PC-3 (cell line): ENCODE results near the gene CELF5. TPM values are rescaled to one million over a fixed set of nuclear protein-coding genes. Genes with fewer than 3 reads are reported as not detected.

Source experiments
- ATAC-seq: fragments of 200-7000 bp; cut with Tn5 transposase; 2 replicates; pipeline ENCODE4 v1.9.1; 2020; ENCODE audit warnings: mild to moderate bottlenecking, moderate library complexity
- BruUV-seq: library from RNA; stranded (reverse); fragments of 400-500 nt; replicated peaks from 2 replicates; lab custom pipeline; 2021; lab: Mats Ljungman, UMichigan
- CTCF ChIA-PET: fragments of 300-600 bp; sonication (Branson Sonifier 250); formaldehyde crosslinking; loops from one replicate; lab custom pipeline; 2022; ENCODE audit warnings: antibody characterized with exemption; lab: Charles Lee
- POLR2A ChIA-PET: fragments of 300-600 bp; sonication (Branson Sonifier 250); formaldehyde crosslinking; loops from one replicate; lab custom pipeline; 2022; ENCODE audit warnings: antibody characterized with exemption; ENCODE audit not compliant: unreplicated experiment; lab: Charles Lee
- DNase-seq: peaks from one replicate; pipeline ENCODE4 v3.0.0-alpha.2; 2015
- H2AFZ ChIP-seq: fragments of 300-600 bp; sonication (generic); 2 replicates; pipeline ENCODE4 v1.6.0; 2016; ENCODE audit warnings: antibody characterized with exemption, low read length
- H3F3A ChIP-seq: fragments of 300-600 bp; sonication (generic); one replicate; pipeline ENCODE4 v1.6.0; 2017; ENCODE audit warnings: antibody characterized with exemption, low read length, control low read depth, mild to moderate bottlenecking; ENCODE audit not compliant: unreplicated experiment
- H3K27ac ChIP-seq: fragments of 300-600 bp; sonication (generic); 2 replicates; pipeline ENCODE4 v1.5.1; 2016; ENCODE audit warnings: mild to moderate bottlenecking, low read length
- H3K27me3 ChIP-seq: fragments of 300-600 bp; sonication (generic); 2 replicates; pipeline ENCODE4 v1.6.1; 2016; ENCODE audit warnings: low read length, mixed read lengths
- H3K36me3 ChIP-seq: fragments of 300-600 bp; sonication (generic); 2 replicates; pipeline ENCODE4 v1.6.1; 2016; ENCODE audit warnings: low read depth, mixed run types, low read length, mixed read lengths
- H3K4me1 ChIP-seq: fragments of 300-600 bp; sonication (generic); 2 replicates; pipeline ENCODE4 v1.5.1; 2016; ENCODE audit warnings: low read length; ENCODE audit not compliant: insufficient read depth
- H3K4me2 ChIP-seq: fragments of 300-600 bp; sonication (generic); 2 replicates; pipeline ENCODE4 v1.6.0; 2016; ENCODE audit warnings: low read length
- H3K4me3 ChIP-seq: fragments of 300-600 bp; sonication (generic); 2 replicates; pipeline ENCODE4 v1.5.1; 2016; ENCODE audit warnings: mild to moderate bottlenecking, low read length, mixed read lengths
- H3K79me2 ChIP-seq: fragments of 300-600 bp; sonication (generic); 2 replicates; pipeline ENCODE4 v1.6.1; 2017; ENCODE audit warnings: low read length, mixed read lengths
- H3K9ac ChIP-seq: fragments of 300-600 bp; sonication (generic); 2 replicates; pipeline ENCODE4 v1.6.0; 2016; ENCODE audit warnings: mild to moderate bottlenecking, low read length
- H3K9me2 ChIP-seq: fragments of 300-600 bp; sonication (generic); replicated peaks from 2 replicates; pipeline ENCODE4 v1.6.1; 2016; ENCODE audit warnings: mixed run types, low read length, mixed read lengths
- H3K9me3 ChIP-seq: fragments of 300-600 bp; sonication (generic); 2 replicates; pipeline ENCODE4 v1.6.1; 2016; ENCODE audit warnings: low read length, mixed read lengths
- H4K20me1 ChIP-seq: fragments of 300-600 bp; sonication (generic); 2 replicates; pipeline ENCODE4 v1.6.1; 2016; ENCODE audit warnings: low read length, mixed read lengths
- CTCF ChIP-seq: fragments of 300-600 bp; sonication (generic); conservative IDR thresholded peaks from 2 replicates; pipeline ENCODE4 v1.5.1; 2017; ENCODE audit warnings: antibody characterized with exemption, low read depth, mild to moderate bottlenecking, low read length
- EZH2 ChIP-seq: fragments of 300-600 bp; sonication (generic); IDR thresholded peaks from one replicate; pipeline ENCODE4 v1.6.1; 2017; ENCODE audit warnings: antibody characterized with exemption, mild to moderate bottlenecking, low read length; ENCODE audit not compliant: unreplicated experiment
- EZH2phosphoT487 ChIP-seq: fragments of 300-600 bp; sonication (generic); IDR thresholded peaks from 2 replicates; pipeline ENCODE4 v1.6.1; 2018; ENCODE audit warnings: mild to moderate bottlenecking, antibody characterized with exemption, low read length, borderline replicate concordance
- intact Hi-C: fragments of 100-400 bp; cut with micrococcal nuclease; formaldehyde crosslinking; loops from 2 replicates; pipeline ENCODE4 v1.9.0; 2023
- total RNA-seq: library from RNA; depleted of rRNA; stranded (reverse); fragments of >200 nt; gene quantifications from 2 replicates; pipeline ENCODE4 v1.2.3, GENCODE V29; 2014

Gene CELF5
- total RNA-seq, 1 experiment from 2014 or later = 0.44 TPM

GRCh38 chr19:3192228-3192635 is 32.2 kb upstream of the CELF5 start:
- ChIA-PET POLR2A (no interaction called here), CTCF (no interaction called here)
- H3K27me3 ChIP-seq = no peaks in the 10 kb centered on the region
- H3K4me2 ChIP-seq = no peak overlapping the region
- H3K9ac ChIP-seq = no peak overlapping the region
- no TSS peak for BruUV-seq
- H2AFZ ChIP-seq = no peak overlapping the region
- H3K9me3 ChIP-seq = no peaks in the 10 kb centered on the region
- H3K4me1 ChIP-seq = peaks cover 7% of the 10 kb centered on the region
- no peak overlapping the region for H3K27ac ChIP-seq
- peaks cover 2% of the 10 kb centered on the region; the same call in 1 of the 2 replicates for H3K36me3 ChIP-seq
- H3K4me3 ChIP-seq = no peak overlapping the region
- H3K9me2 ChIP-seq = no peaks in the 10 kb centered on the region
- peaks cover 12% of the 10 kb centered on the region for H4K20me1 ChIP-seq
- intact Hi-C loops = no loop called here
- ATAC-seq (no peak), DNase-seq (no peak)
- H3F3A ChIP-seq = no peaks in the 10 kb centered on the region
- TF ChIP-seq EZH2 = no peak
- no peak for TF ChIP-seq CTCF
- no peak for TF ChIP-seq EZH2phosphoT487
- peaks cover 62% of the 10 kb centered on the region for H3K79me2 ChIP-seq

- H3K36me3 ChIP-seq = peaks cover 2% of the 10 kb centered on the region; the same call in 1 of the 2 replicates
- H3K27me3 ChIP-seq = no peaks in the 10 kb centered on the region
- H3K4me1 ChIP-seq = peaks cover 2% of the 10 kb centered on the region
- no peaks in the 10 kb centered on the region for H3K9me2 ChIP-seq
- intact Hi-C loops = no loop called here
- no peaks in the 10 kb centered on the region for H3K9me3 ChIP-seq
- H3K4me2 ChIP-seq = no peak overlapping the region
- no peak for ATAC-seq
- H3K27ac ChIP-seq = no peak overlapping the region
- TF ChIP-seq EZH2phosphoT487 = no peak
- TF ChIP-seq CTCF = no peak
- TF ChIP-seq EZH2 = no peak
- no peak overlapping the region for H3K9ac ChIP-seq
- no peaks in the 10 kb centered on the region for H3F3A ChIP-seq
- ChIA-PET POLR2A (no interaction called here), CTCF (no interaction called here)
- H3K4me3 ChIP-seq = no peak overlapping the region
- no TSS peak for BruUV-seq
- no peak for DNase-seq
- no peak overlapping the region for H2AFZ ChIP-seq
- 0 out of 2 replicates have a peak, but pooled peaks cover 8% of the 10 kb centered on the region for H4K20me1 ChIP-seq
- H3K79me2 ChIP-seq = peaks cover 58% of the 10 kb centered on the region
Measured at GRCh38 chr19:3192684-3193083, 31.8 kb upstream of the CELF5 start.

- CTCF ChIA-PET = no interaction called here
Measured at GRCh38 chr19:3193256-3194105, 31.0 kb upstream of the CELF5 start.

More at GRCh38 chr19:3193256-3194105, 31.0 kb upstream of the CELF5 start:
- intact Hi-C loops = no loop called here
- POLR2A ChIA-PET = no interaction called here
- BruUV-seq = no TSS peak
- Histone ChIP-seq H3K4me1 (no peaks in the 10 kb centered on the region), H3K9ac (no peak overlapping the region), H3K36me3 (peaks cover 2% of the 10 kb centered on the region; the same call in 1 of the 2 replicates), H3K9me3 (no peaks in the 10 kb centered on the region), H2AFZ (no peak overlapping the region), H3K79me2 (peaks cover 50% of the 10 kb centered on the region), H3K4me3 (no peak overlapping the region), H3K9me2 (no peaks in the 10 kb centered on the region), H4K20me1 (0 out of 2 replicates have a peak, but pooled peaks cover 5% of the 10 kb centered on the region), H3K27ac (no peak overlapping the region), H3K27me3 (no peaks in the 10 kb centered on the region), H3F3A (no peaks in the 10 kb centered on the region), H3K4me2 (no peak overlapping the region)
- TF ChIP-seq CTCF (no peak), EZH2phosphoT487 (no peak), EZH2 (no peak)
- DNase-seq (no peak), ATAC-seq (no peak)
